HT1080 (cell line): ENCODE data around the gene RANBP9. TPM values are rescaled to one million over a fixed set of nuclear protein-coding genes. Genes with fewer than 3 reads are reported as not detected.

Source experiments
- DNase-seq: peaks from one replicate; pipeline ENCODE4 v3.0.0-alpha.2; 2015; ENCODE audit warnings: low read depth
- total RNA-seq: library from RNA; depleted of rRNA; stranded (reverse); fragments of >200 nt; shearing (Covaris generic); gene quantifications from 2 replicates; pipeline ENCODE4 v1.2.3, GENCODE V29; 2014

RANBP9 gene
- total RNA-seq, 1 experiment from 2014 or later: 15.7 TPM

DNA sequence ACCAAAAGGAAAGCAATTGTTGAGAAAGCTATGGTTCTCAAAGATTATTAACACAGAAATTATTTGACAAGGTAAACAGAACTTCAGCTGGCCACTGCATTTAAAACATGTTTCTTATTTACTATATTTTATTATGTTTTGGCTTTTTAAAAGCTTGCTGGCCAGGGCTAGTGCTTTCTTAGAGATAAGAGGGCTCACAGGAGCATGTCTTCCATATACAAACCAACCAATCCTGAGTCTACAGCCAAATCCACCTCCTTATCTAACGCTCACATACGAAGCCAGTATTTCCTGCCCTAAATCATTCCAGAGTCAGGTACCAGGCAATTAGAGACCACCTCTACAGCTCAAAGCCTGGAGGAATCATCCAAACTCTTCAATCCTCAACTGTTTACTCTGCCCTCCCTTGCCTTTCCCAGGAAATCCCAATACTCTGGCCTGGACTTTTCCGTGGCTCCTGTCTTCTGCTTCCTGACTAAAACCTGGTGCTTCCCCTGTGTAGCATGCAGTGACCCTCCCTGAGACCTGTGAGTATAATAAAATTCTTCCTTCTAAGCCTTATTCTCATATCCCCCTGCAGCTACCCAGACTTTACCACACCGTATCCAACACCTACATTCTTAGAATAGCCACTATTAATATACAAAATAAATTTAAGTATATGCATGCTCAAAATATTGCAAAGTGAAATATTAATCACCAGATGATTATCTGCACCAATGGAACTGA, 33.2 kb downstream of the RANBP9 start:
- DNase-seq: no peak

DNA sequence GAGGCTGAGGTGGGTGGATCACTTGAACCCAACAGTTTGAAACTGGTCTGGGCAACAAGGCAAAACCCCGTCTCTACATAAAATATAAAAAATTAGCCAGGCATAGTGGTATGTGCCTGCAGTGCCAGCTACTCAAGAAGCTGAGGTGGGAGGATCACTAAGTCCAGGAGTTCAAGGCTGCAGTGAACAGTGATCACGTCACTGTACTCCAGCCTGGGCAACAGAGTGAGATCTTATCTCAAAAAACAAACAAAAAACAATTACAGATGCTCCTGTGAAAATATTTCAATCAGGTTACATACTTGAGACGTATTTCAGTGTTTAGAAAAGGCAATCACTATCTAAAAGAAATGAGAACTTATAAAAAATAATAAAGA, 33.8 kb downstream of the RANBP9 start:
- no peak for DNase-seq

DNA sequence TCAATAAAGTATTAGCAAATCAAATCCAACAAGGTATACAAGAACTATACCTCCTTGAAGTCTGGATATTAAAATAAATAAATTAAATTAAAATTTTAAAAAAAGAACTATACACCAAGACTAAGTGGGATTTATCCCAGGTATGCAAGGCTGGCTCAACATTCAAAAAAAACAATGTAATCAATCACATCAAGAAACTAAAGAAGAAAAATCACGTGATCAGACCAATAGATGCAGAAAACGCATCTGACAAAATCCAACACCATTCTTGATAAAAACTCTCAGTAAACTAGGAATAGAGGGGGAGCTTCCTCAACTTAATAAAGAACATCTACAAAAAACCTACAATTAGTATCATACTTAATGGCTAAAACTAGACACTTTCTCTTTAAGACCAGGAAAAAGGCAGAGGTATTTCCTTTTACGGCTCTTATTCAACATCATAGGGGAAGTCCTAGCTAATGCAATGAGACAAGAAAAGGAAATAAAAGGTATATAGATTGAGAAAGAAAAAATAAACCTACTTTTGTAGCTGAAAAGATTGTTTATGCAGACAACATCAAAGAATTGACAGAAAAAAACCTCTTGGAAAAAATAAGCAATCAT, 35.0 kb downstream of the RANBP9 start:
- DNase-seq: no peak

DNA sequence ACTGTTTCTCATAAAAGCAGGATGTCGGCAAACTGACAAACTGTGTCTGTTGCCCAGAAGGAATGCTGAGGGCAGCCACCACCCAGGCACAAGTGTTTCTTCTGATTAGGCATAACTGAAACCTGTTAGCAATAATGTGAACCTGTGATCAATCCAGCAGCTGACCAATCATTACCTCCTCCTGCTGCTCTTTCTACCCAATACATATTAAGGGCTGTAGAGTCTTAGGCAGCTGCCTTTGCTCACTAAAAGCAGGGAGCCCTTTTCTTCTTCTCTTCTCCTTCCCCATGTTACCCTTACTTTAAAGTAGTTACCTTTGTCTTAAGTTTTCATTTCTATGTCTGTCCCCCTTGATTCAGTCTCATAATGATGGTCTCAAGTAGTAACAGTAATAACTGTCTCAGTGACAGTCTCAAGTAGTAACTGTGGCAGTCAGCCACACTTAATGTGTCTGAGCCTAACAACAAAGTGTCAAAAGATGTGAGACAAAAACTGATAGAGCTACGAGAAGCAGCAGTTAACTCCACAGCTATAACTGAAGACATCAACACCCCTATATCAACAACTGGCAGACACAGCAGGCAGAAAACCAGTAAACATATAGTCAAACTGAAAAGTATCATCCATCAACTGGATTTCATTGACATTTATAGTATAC, 37.0 kb downstream of the RANBP9 start:
- DNase-seq: no peak

DNA sequence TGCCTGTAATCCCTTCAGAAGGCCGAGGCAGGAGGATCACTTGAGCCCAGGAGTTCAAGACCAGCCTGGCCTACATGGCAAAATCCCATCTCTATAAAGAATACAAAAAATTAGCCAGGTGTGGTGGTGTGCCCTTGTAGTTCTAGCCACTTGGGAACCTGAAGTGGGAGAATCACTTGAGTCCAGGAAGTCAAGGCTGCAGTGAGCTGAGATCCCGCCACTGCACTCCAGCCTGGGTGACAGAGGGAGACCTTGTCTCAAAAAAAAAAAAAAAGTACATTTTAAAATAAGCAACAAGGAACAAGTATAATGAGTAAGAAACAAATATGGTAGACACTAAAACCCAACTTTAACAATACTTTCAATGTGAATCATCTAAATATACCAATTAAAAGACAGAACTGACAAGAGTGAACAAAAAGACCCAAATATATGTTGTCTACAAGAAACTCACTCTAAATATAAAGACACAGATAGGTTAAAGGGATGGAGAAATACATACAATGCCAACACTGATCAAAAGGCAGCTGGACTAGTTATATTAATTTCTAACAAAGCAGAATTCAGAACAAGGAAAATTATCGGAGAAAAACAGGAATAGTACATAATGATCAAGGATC, 37.7 kb downstream of the RANBP9 start:
- DNase-seq: no peak

DNA sequence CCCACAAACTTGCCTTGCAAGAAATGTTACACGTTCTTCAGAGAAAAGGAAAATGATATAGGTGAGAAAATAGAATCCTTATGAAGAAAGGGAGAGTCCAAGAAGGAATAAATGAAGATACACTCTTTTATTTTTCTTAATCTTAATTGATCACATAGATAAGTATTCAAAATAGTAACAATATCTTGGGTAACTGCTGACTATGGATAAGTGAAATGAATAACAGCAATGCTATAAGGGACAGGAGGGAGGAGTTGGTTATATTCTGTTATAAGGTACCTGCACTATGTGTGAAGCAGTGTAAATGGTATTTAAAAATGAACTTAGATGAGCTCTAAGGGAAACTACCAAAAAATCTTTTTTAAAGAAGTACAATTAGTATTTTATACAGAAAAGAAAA, 38.3 kb downstream of the RANBP9 start:
- DNase-seq: no peak

DNA sequence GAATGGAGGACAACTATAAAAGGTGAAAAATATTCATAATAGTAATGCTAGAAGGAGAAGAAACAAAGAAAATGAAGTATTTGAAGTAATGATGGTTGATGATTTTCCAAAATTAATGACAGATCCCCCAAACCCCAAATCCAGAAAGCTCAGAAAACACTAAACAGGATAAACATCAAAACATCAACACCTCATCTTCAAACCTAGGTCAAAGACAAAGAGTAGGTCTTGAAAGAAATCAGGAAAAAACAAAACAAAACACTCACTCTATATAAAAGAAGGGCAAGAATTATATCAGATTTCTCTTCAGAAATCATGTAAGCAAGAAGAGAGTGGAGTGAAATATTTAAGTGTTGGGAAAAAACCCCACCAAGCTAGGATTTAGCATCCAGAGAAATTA, 38.7 kb downstream of the RANBP9 start:
- DNase-seq: no peak

DNA sequence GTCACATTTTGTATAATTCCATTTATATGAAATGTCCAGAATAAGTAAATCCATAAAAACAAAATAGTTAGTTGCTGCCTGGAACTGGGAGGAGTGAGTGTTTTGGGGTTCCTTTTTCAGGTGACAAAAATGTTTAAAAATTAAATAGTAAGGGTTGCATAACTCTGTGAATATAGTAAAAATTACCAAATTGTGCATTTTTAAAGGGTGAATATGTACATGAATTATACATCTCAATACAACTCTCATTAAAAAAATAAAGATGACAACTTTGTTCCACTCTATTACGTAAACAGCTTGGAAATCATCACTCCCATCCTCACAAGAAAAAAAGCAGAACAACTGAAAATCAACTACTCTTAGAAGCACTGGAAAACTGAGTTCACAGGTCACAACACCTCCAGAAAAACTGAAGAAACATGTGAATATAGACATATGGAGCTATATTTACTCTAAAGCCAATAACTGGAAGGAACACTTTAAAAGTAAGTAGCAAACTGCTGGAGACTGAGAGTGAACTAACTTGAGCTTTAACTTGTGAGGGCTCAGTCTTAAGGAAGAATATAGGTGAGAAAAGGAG, 40.0 kb downstream of the RANBP9 start:
- DNase-seq: no peak

DNA sequence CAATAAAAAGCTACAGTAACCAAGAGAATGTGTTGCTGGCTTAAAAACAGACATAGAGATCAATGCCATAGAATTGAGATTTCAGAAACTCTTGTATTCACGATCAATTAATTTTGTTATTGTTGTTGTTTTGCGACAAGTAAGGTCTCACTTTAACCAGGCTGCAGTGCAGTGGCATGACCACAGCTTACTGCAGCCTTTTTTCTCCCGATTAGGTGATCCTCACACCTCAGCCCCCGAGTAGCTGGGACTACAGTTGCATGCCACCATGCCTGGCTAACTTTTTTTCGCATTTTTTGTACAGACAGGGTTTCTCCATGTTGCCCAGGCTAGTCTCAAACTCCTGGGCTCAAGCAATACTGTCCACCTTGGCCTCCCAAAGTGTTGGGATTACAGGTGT, 42.2 kb downstream of the RANBP9 start:
- no peak for DNase-seq

DNA sequence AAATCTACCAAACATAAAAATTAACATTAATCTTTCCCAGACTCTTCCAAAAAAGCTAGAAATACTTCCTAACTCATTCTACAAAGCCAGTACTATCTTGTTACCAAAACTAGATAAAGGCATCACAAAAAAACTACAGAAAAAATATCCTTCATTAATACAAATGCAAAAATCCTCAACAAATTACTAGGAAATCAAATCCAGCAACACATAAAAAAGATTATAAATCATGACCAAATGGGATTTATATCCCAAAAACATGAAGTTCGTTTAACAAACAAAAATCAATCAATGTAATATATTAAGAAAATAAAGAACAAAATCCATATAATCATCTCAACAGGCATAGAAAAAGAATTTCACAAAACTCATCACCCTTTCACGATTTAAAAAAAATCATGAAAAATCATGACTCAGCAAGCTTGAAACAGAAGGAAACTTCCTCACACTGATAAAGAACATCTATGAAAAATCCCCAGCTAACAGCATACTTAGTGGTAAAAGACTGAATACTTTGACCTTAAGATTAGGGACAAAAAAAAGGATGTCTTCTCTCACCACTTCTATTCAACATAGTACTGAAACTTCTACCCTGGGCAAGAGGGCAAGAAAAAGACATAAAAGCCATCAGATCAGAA, 43.2 kb downstream of the RANBP9 start:
- DNase-seq: peak; percentile 11

DNA sequence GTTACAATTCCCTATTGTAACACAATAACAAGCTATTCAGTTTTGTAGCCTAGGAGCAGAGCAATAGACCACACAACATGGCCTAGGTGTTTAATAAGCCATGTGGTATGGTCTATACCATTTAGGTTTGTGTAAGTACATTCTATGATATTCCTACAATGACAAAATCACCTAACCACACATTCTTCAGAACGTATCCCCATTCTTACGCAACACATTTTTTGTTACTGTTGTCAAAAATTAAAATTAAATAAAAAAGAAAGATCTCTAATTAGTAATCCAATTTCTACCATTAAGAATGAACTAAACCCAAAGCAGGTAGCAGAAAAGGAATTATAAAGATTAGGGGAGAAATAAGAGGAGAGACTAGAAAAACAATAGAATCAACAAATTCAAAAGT, 44.0 kb downstream of the RANBP9 start:
- DNase-seq: no peak

DNA sequence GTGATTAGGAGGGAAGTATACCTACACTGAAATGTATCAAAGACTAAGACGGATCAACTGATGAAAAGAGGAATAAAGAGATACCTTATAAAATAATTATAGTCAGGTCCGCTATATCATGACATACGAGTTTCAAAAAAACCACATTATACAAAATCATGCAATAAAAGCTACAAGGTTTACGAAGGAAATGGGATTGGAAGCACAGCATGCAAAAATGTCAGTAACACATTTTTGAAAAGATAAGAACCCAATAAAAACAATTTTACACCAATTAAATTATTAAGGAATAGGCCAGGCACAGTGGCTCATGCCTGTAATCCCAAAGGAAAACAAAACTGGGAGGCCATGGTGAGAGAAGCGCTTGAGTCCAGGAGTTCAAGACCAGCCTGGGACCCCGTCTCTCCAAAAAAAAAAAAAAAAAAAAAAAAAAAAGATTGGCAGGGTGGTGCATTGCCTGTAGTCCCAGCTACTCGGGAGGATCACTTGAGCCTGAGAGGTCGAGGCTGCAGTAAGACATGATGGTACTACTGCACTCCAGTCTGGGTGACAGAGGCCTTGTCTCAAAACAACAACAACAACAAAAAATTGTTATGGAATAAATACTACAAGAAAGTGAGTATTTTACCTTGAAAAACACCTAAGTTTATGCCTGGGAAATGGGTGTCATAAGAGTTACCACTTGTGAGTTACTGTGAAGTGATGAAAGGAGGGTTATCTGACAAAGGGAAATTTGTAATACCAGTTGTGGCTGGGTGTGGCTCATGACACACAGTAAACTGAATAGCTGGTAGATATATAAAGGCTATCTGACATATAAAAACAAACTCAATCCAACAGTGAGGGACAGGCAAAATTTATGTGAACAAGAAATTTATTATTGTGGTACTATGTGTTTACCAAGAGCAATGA, 45.2 kb downstream of the RANBP9 start:
- no peak for DNase-seq

DNA sequence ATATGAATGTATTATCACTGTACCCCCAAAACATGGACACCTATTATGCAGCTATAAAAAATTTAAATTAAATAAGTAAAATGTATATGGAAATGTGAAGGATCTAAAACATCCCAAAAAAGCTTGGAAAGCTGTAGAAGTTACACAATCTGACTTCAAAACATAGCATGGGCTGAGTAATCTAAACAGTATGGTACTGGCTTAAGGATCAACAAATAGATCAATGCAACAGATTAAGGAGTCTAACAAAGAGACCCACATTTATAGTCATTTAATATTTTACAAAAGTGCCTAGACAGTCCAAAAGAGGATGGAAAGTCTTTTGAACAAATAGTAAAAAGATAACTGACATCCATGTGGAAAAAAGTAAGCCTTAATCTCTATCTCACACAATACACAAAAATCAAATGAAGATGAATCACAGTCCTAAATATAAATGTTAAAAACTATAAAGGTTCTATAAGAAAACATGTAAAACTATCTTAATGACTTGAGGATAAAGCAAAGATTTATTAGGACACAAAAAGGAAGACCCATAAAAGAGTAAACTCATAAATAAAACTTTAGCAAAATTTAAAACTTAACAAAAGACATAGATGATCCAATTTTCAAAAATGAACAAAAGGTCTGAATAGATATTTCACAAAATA, 46.8 kb downstream of the RANBP9 start:
- DNase-seq: no peak

DNA sequence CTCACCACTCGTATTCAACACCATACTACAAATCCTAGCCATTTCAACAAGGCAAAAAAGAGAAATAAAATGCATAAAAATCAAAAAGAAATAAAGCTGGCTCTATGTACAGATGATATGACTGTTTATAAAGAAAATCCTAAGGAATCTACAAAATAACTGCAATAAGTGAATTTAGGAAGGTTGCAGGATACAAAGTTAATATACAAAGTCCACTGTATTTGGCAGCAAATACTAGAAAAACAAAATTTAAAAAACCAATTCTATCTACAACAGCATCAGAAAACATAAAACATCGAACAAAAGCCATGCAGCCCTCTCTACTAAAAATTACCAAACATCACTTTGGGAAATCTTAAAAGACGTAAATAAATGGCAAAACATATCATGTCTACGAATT, 47.6 kb downstream of the RANBP9 start:
- no peak for DNase-seq

DNA sequence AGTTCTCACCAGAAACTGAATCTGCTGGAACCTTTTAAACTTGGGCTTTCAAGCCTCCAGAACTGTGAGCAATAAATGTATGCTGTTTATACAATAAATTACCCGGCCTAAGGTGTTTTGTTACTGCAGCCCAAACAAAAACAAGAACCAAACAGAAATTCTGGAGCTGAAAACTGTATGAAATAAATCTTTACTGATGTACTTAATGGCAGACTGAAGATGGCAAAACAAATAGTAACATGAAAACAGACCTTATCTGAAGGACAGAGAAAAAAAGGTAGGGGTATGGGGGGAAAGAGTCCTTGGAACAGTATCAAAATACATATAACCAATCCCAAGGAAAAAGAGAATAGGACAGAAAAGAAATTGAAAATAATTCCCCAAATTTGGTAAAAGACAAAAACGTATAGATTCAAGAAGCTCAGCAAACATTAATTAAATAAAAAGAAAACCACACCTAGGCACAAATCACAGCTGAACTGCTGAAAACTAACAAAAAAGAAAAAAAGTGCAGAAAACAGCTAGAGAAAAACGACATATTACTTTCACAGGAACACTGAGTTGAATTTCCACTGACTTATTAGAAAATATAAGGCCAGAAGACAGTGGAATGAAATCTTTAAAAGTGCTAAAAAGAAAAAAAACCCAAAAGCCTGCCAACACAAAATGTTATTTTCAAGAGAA, 48.8 kb downstream of the RANBP9 start:
- no peak for DNase-seq

DNA sequence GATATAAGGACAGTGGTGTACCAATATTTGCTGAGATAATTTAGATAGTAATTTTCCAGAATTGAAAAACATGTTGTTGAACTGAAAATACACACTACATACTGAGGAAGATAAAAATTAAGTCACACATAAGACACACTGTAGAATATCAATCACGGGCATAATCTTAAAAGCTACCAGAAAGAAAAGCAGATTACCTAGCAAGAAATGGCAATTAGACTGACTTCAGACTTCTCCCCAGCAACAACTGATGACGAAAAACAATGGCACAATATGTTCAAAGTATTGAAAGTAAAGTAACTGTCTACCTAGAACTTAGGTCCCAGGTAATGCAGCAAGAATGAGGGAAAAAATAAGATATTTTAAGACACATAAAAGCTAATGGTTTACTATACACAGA, 50.0 kb downstream of the RANBP9 start:
- DNase-seq: no peak

DNA sequence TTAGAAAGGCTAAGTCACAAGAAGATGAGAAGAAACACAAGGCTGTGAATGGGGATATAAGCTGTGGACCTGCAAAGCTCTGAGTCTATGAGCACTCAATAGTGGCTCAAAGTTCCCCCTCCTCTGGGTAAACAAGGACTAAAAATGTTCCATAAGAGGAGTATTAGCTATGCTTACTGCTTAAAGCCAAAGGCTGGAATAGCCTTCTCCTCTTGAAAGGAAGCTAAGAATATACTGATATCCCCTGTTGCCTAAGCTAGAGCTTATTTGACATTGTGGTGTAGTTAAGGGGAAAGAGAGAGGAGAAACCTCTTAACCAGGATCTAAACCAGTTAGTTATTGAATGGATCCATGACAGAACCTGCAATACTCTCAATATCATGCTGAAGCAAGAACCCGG, 50.7 kb downstream of the RANBP9 start:
- no peak for DNase-seq

DNA sequence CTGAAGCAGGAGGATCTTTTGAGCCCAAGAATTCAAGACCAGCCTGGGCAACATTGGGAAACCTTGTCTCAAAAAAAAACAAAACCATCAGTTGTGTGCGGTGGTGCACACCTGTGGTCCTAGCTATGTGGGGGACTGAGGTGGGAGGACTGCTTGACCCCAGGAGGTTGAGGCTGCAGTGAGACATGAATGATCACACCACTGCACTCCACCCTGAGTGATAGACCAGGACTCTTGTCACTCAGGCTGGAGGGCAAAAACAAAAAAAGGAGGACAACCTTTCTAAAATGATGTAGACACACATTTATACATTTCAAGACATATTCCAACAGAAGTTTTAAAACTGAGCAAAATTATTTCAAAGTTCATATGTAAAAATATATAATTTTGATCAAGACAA, 51.4 kb downstream of the RANBP9 start:
- DNase-seq: no peak

DNA sequence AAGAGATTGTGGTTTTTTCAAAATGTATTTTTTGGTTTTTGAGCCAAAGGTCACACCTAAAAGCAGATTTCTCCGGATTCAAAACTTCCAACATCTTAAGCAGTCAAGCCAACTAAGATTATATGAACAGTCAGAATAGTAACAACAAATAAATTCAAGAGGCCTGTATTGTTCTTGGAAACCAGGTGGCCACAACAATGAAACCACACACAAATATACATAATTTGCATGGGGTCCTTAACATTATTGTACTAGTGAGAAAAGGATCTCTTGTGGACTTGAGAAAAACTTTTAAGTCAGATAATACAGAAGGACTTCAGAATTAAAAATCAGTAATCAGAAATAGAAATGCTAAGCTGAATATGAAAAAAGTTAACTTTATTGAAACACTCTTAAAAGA, 55.9 kb downstream of the RANBP9 start:
- DNase-seq: no peak
